Measurements from ENCODE around the gene BCDIN3D. TPM values are rescaled to one million over a fixed set of nuclear protein-coding genes. Genes with fewer than 3 reads are reported as not detected.

The BCDIN3D gene
- polyA plus RNA-seq, 4 donors = 2.4 to 5.3 (median 3.1) TPM

DNA sequence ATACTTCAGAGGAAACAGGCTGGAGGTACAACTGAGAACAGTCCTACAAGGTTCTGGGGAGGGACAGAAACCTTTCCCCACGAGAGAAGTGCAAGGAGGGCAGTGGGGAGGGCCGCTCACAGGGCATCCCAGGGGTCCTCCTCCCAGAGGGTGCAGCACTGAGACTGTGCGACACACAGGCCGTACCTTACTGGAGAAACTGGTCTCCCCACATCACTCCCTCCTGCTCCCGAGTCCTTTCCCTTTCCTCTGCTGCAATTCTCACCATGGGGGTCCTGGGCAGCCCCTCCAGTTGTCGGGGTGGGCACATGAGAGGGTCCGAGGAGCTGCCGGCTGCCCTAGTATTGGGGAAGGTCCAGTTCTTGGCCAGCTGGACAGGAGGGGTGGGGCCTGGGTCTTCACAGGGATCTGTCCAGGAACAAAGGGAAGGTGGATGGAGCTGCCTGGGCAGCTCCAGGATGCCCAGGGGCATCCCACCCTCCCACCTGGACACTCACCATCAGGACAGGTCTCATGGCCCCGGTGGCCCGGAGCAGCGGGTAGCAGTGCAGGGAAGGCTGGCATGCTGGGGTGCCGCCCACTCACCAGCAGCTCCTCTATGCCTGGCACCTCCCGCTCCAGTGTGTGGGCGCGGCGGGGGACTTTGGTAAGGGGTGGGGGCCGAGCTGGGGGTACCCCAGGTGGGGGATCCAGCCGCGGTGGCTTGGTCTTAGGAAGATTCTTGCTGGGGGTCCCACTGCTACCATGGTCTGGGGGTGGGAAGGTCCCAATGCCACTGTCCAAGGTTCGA, 50.5 kb downstream of the BCDIN3D start:
- 85 to 94% (median 91%) methylated on average over 16 to 20 of the region's 20 CpGs for WGBS, 3 donors
- Histone ChIP-seq H3K4me3 (ENCODE audit: low read depth in 1 of 3, low read length in 3 of 3) (no peak overlapping the region), H3K9me3 (ENCODE audit: control insufficient read depth in 2 of 2, insufficient read depth in 1 of 2, low read depth in 1 of 2, low read length in 1 of 2) (no peaks in the 10 kb centered on the region), H3K27me3 (ENCODE audit: control insufficient read depth in 3 of 3, insufficient read depth in 3 of 3, low read length in 3 of 3) (no peaks in the 10 kb centered on the region), H3K36me3 (ENCODE audit: control insufficient read depth in 3 of 3, insufficient read depth in 2 of 3, low read depth in 1 of 3, low read length in 3 of 3) (peaks cover 0 to 60% (median 4%) of the 10 kb centered on the region in 3 donors), H3K4me1 (ENCODE audit: control insufficient read depth in 3 of 3, insufficient read depth in 2 of 3, low read depth in 1 of 3, low read length in 2 of 3) (no peaks in the 10 kb centered on the region), H3K27ac (ENCODE audit: low read depth in 1 of 3, low read length in 2 of 3) (no peak overlapping the region)
- DNase-seq (no peak), FAIRE-seq (no peak)

DNA sequence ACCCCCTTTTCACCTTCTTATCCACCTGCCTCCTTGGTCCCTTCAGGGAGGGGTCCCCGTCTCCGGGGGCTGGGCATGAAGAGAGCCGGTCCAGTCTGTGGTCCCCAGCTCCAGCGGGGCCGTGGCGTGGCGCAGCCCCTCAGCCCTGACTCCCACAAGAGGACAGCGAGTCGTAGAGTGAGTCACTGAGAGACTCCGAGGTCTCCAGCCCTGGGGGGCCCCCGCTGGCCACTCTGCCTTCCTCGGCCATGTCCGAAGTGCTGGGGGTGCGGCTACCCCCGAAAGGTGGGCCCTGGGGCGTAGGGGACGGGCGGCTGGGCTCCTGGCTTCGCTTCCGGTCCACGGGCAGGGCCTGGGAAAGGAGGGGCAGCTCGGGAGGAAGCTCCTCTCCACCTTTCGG, 51.2 kb downstream of the BCDIN3D start:
- Histone ChIP-seq H3K27ac (ENCODE audit: low read depth in 1 of 3, low read length in 2 of 3) (no peak overlapping the region), H3K9me3 (ENCODE audit: control insufficient read depth in 2 of 2, insufficient read depth in 1 of 2, low read depth in 1 of 2, low read length in 1 of 2) (no peaks in the 10 kb centered on the region), H3K4me3 (ENCODE audit: low read depth in 1 of 3, low read length in 3 of 3) (no peak overlapping the region), H3K36me3 (ENCODE audit: control insufficient read depth in 3 of 3, insufficient read depth in 2 of 3, low read depth in 1 of 3, low read length in 3 of 3) (peaks cover 0 to 53% (median 0%) of the 10 kb centered on the region in 3 donors), H3K27me3 (ENCODE audit: control insufficient read depth in 3 of 3, insufficient read depth in 3 of 3, low read length in 3 of 3) (no peaks in the 10 kb centered on the region), H3K4me1 (ENCODE audit: control insufficient read depth in 3 of 3, insufficient read depth in 2 of 3, low read depth in 1 of 3, low read length in 2 of 3) (no peaks in the 10 kb centered on the region)
- 91 to 94% (median 91%) methylated on average over 22 to 23 of the region's 23 CpGs for WGBS, 3 donors
- DNase-seq (no peak), FAIRE-seq (no peak)

DNA sequence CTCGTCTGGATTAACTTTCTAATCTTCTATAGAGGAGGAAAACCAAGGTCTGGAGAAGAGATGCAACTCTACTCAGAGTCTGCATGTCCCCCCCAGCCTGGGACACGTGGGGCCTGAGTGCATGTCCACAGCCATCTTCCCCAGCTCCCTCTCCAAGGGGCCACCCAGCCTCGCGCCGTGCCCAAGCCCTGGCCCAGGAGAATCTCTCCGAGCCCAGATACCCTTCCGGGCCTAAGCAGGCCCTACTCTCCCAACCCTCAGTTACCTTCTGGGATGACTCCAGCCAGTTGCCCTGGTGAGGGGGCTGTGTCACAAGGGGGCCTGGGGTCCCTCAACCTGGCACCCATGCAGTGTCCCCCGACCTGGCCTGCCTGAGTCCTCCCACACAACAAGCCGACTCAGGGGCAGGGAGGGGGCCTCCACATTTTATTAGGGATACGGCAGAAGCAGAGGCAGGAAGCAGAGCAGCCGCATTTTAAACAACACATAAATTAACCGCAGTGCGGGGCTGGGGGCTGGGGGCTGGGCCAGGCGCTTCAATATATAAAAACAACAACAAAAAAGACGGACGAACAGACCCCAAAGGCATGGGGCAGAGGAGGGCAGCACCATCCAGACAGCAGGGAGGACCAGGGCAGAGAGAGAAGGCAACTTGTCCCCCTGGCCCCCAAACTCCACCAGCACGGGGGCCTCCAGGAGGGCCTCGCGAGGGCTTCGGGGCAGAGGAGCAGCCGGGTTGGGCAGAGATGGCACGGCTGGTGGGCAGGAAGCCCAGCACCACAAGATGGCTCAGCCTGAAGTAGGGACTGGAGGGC, 52.0 kb downstream of the BCDIN3D start:
- no peak for FAIRE-seq

DNA sequence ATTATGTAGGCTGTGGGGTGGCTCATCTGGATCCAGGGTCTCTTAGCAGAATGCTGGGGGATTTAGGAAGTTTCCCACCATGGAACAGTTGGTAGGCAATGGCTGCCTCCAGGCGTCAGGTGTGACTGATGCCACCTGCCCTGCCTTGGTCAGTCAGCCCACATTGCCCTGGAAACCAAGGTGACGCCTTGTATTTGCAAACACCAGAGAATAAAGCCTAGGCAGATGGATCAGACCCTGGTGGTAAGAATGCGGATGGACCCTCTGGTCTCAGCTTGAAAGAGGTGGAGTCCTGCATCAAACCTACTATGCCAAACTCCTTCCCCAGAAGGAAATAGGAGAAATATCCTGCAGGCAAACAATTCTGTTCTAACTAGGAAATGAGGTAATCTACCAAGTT, 52.9 kb downstream of the BCDIN3D start:
- Histone ChIP-seq H3K4me3 (ENCODE audit: low read depth in 1 of 3, low read length in 3 of 3) (no peak overlapping the region), H3K9me3 (ENCODE audit: control insufficient read depth in 2 of 2, insufficient read depth in 1 of 2, low read depth in 1 of 2, low read length in 1 of 2) (peaks cover 0 to 3% of the 10 kb centered on the region in 2 donors), H3K36me3 (ENCODE audit: control insufficient read depth in 3 of 3, insufficient read depth in 2 of 3, low read depth in 1 of 3, low read length in 3 of 3) (peaks cover 0 to 36% (median 0%) of the 10 kb centered on the region in 3 donors), H3K4me1 (ENCODE audit: control insufficient read depth in 3 of 3, insufficient read depth in 2 of 3, low read depth in 1 of 3, low read length in 2 of 3) (no peaks in the 10 kb centered on the region), H3K27me3 (ENCODE audit: control insufficient read depth in 3 of 3, insufficient read depth in 3 of 3, low read length in 3 of 3) (no peaks in the 10 kb centered on the region), H3K27ac (ENCODE audit: low read depth in 1 of 3, low read length in 2 of 3) (no peak overlapping the region)
- DNase-seq = no peak
- WGBS, 3 donors = 76 to 85% (median 78%) methylated on average over 3 of the region's 3 CpGs
- FAIRE-seq = no peak

More for the DNA sequence above, 52.0 kb downstream of the BCDIN3D start:
- no peak overlapping the region for H3K4me3 ChIP-seq (ENCODE audit: low read depth in 1 of 3, low read length in 3 of 3)
- no peak overlapping the region for H3K27ac ChIP-seq (ENCODE audit: low read depth in 1 of 3, low read length in 2 of 3)
- H3K9me3 ChIP-seq (ENCODE audit: control insufficient read depth in 2 of 2, insufficient read depth in 1 of 2, low read depth in 1 of 2, low read length in 1 of 2) = peaks cover 0 to 2% of the 10 kb centered on the region in 2 donors
- WGBS, 3 donors = 73 to 91% (median 87%) methylated on average over 22 of the region's 22 CpGs
- H3K27me3 ChIP-seq (ENCODE audit: control insufficient read depth in 3 of 3, insufficient read depth in 3 of 3, low read length in 3 of 3) = no peaks in the 10 kb centered on the region
- peaks cover 0 to 46% (median 0%) of the 10 kb centered on the region in 3 donors for H3K36me3 ChIP-seq (ENCODE audit: control insufficient read depth in 3 of 3, insufficient read depth in 2 of 3, low read depth in 1 of 3, low read length in 3 of 3)
- H3K4me1 ChIP-seq (ENCODE audit: control insufficient read depth in 3 of 3, insufficient read depth in 2 of 3, low read depth in 1 of 3, low read length in 2 of 3) = no peaks in the 10 kb centered on the region
- no peak for DNase-seq

DNA sequence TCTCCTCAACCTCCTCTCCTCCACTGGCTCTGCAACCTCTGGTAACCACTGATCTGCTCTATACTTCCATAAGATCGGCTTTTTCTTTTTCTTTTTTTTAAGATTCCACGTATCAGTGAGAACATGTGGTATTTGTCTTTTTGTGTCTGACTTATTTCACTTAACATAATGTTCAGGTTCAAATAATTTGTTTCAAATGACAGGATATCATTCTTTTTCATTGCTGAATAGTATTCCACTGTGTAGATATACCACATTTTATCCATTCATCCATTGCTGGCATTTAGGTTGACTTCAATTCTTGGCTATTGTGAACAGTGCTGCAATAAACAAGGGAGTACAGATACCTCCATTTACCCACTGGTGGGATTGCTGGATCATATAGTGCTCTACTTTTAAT, 55.2 kb downstream of the BCDIN3D start:
- H3K9me3 ChIP-seq (ENCODE audit: control insufficient read depth in 2 of 2, insufficient read depth in 1 of 2, low read depth in 1 of 2, low read length in 1 of 2) = peaks cover 0 to 3% of the 10 kb centered on the region in 2 donors
- WGBS, 3 donors = 92 to 96% (median 93%) methylated on average over 2 of the region's 2 CpGs
- H3K27ac ChIP-seq (ENCODE audit: low read depth in 1 of 3, low read length in 2 of 3) = no peak overlapping the region
- H3K36me3 ChIP-seq (ENCODE audit: control insufficient read depth in 3 of 3, insufficient read depth in 2 of 3, low read depth in 1 of 3, low read length in 3 of 3) = peaks cover 0 to 15% (median 0%) of the 10 kb centered on the region in 3 donors
- FAIRE-seq (no peak), DNase-seq (no peak)
- no peaks in the 10 kb centered on the region for H3K27me3 ChIP-seq (ENCODE audit: control insufficient read depth in 3 of 3, insufficient read depth in 3 of 3, low read length in 3 of 3)
- H3K4me3 ChIP-seq (ENCODE audit: low read depth in 1 of 3, low read length in 3 of 3) = no peak overlapping the region
- H3K4me1 ChIP-seq (ENCODE audit: control insufficient read depth in 3 of 3, insufficient read depth in 2 of 3, low read depth in 1 of 3, low read length in 2 of 3) = no peaks in the 10 kb centered on the region

Other genes with a start within 250 kb of the BCDIN3D start
- gene FAM186B, start 237.5 kb downstream of the BCDIN3D start, polyA plus RNA-seq = 1 to 10 TPM in 1 of 4 donors, under 1 TPM in 1, not detected in 2; 0.37 to 1.0 TPM
- 10 to 100 TPM in 1 of 4 donors, 1 to 10 TPM in 3; 2.5 to 15.6 (median 6.5) TPM for gene PRPF40B, start 219.5 kb downstream of the BCDIN3D start, polyA plus RNA-seq
- 1 to 10 TPM in 3 of 4 donors, under 1 TPM in 1; 0.89 to 8.8 (median 4.1) TPM for gene FMNL3, start 135.7 kb downstream of the BCDIN3D start, polyA plus RNA-seq
- 100 to 1,000 TPM; 174 to 687 (median 294) TPM for gene TMBIM6, start 101.5 kb downstream of the BCDIN3D start, polyA plus RNA-seq
- gene NCKAP5L, start 14.7 kb downstream of the BCDIN3D start, polyA plus RNA-seq = 1 to 10 TPM in 3 of 4 donors, under 1 TPM in 1; 0.45 to 7.0 (median 2.9) TPM
- gene FAIM2, start 60.8 kb upstream of the BCDIN3D start, polyA plus RNA-seq = 10 to 100 TPM in 1 of 4 donors, 1 to 10 TPM in 1, not detected in 2; 2.2 to 13.5 TPM
- under 1 TPM in 1 of 4 donors, not detected in 3; 0.04 TPM for gene AQP2, start 107.6 kb upstream of the BCDIN3D start, polyA plus RNA-seq
- under 1 TPM in 2 of 4 donors, not detected in 2; 0.12 TPM for gene AQP5, start 118.8 kb upstream of the BCDIN3D start, polyA plus RNA-seq
- under 1 TPM in 2 of 4 donors, not detected in 2; 0.09 to 0.31 TPM for gene AQP6, start 129.8 kb upstream of the BCDIN3D start, polyA plus RNA-seq
- gene RACGAP1, start 182.4 kb upstream of the BCDIN3D start, polyA plus RNA-seq = 10 to 100 TPM in 2 of 4 donors, 1 to 10 TPM in 2; 3.5 to 25.9 (median 14.4) TPM
- gene ASIC1, start 214.5 kb upstream of the BCDIN3D start, polyA plus RNA-seq = 1 to 10 TPM in 1 of 4 donors, under 1 TPM in 2, not detected in 1; 0.81 to 2.2 (median 0.85) TPM
- 10 to 100 TPM; 18.1 to 54.1 (median 20.7) TPM for gene SMARCD1, start 242.2 kb upstream of the BCDIN3D start, polyA plus RNA-seq